NCI-H345 treated with DMSO at 0.1 percent for 48 hours (cell line): ENCODE measurements around the gene USP24.

ENCODE experiments used
- DNase-seq: peaks from one replicate; lab custom pipeline; 2025; ENCODE audit not compliant: unreplicated experiment; lab: John Stamatoyannopoulos, UW

Gene USP24

DNA sequence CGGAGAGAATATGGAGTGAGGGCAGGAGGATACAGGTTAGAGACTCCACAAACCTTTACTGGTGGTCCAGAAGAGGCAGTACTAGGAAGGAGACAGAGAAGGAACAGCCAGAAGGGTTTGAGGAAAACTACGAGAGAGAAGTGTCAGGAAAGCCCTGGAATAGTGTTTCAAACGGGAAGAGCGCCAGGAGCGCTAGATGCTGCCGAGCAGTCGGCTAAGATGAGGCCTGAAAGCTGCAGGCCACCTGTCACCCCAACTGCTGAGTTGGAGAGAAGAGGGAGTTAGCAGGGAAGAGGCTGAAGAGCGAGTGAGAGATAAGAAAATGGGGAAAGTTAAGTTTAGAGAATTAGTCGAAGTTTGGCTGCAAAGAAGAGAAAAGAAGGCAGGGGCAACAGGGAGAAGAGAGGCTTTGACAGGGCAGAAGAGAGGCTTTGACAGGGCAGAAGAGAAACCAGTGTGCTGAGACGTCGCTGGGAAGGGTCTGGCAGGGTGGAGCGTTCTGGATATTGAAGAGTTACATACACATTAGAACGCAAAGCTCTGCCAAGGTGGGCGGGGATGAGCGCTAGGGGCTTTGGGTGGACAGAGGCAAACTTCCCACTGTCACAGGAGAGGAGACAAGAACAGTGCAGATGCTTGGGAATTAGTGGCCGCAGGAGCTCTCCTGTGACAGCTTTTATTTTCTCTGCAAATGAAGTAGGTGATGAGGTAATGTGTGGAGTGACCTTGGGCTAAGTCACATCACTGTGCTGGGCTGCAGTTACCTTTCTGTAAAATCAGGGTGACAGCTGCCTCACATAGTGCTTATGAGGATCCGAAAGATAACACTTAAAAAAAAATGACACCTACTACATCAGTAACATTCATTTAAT is 144.6 kb downstream of the USP24 start:
- DNase-seq = no peak

GRCh38 chr1:55069280-55069679 is 145.9 kb downstream of the USP24 start:
- no peak for DNase-seq

GRCh38 chr1:55068638-55069037 is 146.5 kb downstream of the USP24 start:
- no peak for DNase-seq

- no peak for DNase-seq
Observed at GRCh38 chr1:55067914-55068313, 147.2 kb downstream of the USP24 start.

GRCh38 chr1:55067022-55067778 is 148.0 kb downstream of the USP24 start:
- DNase-seq = peak; percentile 22

- DNase-seq = no peak
Observed at GRCh38 chr1:55065648-55066047, 149.5 kb downstream of the USP24 start.

GRCh38 chr1:55064861-55065263 is 150.3 kb downstream of the USP24 start:
- peak; percentile 10 for DNase-seq

- peak; percentile 79 for DNase-seq
Observed at GRCh38 chr1:55064071-55064581, 151.0 kb downstream of the USP24 start.

DNA sequence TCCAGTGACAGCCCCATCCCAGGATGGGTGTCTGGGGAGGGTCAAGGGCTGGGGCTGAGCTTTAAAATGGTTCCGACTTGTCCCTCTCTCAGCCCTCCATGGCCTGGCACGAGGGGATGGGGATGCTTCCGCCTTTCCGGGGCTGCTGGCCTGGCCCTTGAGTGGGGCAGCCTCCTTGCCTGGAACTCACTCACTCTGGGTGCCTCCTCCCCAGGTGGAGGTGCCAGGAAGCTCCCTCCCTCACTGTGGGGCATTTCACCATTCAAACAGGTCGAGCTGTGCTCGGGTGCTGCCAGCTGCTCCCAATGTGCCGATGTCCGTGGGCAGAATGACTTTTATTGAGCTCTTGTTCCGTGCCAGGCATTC is 151.6 kb downstream of the USP24 start:
- DNase-seq = peak; percentile 42

GRCh38 chr1:55062801-55063576 is 152.2 kb downstream of the USP24 start:
- no peak for DNase-seq

- DNase-seq = no peak
Observed at GRCh38 chr1:55061706-55062321, 153.3 kb downstream of the USP24 start.

DNA sequence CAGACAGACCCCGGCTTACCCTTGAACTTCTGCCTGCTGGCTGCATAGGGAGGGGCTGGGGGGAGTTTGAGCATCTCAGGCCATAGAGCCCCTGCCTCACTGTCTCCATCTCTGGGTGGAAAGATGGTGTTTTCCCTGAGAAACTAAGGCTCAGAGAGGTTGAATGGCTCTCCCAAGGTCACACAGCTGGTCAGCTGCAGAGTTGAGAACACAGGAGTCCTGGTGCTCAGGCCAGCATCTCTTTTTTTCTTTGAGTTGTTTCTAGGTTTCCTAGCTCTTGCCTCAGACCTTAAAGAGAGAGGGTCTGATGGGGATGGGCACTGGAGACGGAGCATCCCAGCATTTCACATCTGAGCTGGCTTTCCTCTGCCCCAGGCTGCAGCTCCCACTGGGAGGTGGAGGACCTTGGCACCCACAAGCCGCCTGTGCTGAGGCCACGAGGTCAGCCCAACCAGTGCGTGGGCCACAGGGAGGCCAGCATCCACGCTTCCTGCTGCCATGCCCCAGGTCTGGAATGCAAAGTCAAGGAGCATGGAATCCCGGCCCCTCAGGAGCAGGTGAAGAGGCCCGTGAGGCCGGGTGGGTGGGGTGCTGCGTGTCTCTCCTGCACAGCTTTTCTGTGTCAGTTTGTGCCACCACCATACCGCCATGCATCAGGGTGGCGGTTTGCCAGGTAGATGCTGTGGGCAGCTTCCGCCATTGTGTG is 154.0 kb downstream of the USP24 start:
- no peak for DNase-seq

- DNase-seq = peak; percentile 96
Observed at GRCh38 chr1:55060133-55060999, 154.8 kb downstream of the USP24 start.

DNA sequence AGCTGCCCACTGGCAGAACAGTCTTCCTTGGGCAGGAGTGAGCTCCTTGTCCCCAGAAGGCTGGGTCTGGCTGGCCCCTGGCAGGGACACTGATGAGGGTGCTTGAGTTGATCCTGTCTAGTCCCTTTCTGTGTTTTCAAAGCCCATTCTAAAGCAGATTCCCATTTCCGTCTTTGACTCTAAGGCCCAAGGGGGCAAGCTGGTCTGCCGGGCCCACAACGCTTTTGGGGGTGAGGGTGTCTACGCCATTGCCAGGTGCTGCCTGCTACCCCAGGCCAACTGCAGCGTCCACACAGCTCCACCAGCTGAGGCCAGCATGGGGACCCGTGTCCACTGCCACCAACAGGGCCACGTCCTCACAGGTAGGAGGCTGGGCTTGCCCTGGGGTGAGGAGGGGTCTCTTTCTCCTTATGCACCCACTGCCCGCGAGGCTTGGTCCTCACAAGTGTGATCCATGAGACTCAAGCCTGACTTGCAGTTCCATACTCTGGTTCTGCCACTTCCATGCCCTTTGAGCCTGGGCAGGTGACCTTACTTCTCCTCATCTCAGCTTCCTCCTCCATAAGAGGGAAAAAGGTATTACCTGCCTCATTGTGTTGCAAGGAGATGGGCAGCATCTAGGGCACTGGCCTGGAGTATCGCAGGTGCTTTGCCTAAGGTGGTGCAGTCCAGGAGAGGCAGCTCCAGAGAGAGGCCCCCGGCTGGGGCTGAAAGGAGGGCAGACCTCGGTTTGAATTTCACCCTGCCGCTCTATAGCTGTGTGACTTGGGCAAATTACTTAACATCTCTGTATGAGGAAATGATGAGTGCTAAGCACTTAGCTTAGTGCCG is 155.6 kb downstream of the USP24 start:
- DNase-seq = no peak

- no peak for DNase-seq
Observed at GRCh38 chr1:55057956-55058298, 157.2 kb downstream of the USP24 start.

DNA sequence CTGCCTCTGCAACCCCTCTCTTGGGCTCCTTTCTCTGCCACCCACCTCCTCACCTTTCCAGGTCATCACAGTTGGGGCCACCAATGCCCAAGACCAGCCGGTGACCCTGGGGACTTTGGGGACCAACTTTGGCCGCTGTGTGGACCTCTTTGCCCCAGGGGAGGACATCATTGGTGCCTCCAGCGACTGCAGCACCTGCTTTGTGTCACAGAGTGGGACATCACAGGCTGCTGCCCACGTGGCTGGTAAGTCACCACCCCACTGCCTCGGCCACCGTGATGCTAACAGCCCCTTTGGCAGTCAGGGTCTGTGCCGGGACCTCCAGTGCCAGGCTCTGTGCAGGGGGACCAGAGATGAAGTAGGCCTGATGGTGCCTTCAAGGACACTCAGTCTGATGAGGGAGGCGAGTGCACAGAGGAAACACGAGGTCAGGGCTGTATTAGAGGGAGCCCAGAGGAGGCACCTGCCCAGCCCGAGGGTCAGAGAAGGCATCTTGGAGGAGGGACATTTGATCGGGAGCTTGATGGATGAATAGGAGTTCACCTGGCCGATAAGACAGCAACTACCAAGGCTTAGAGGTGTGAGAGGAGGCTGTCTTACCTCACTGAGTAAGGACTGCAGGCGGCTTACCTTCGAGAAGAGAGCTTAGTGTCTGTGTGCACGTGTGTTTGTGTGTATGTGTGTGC is 157.8 kb downstream of the USP24 start:
- DNase-seq = no peak

DNA sequence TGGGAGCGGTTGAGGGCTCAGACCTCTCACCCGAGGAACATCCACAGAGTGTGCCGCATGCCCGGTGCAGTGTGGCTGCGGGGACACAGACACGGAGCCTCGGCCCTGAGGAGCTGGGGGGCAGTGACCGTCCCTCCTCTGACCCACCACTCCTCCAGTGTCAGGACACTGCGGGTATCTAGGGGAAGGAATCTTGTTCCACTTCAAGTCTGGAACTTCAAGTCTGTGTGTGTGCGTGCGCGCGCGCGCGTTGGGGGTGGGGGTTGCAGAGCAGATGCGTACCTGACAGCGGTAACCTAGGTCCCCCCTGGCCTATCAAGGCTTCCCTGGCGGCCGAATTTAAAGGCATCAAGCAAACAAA is 158.6 kb downstream of the USP24 start:
- DNase-seq = no peak
